SU-DHL-6 (cell line): ENCODE measurements around the gene ANKK1.

ENCODE experiments used
- H2AFZ ChIP-seq: fragments of 200-600 bp; sonication (generic); 2 replicates; pipeline ENCODE4 v1.6.1; 2014; ENCODE audit warnings: low read depth, mild to moderate bottlenecking, moderate library complexity, mixed read lengths, antibody characterized with exemption, low read length; ENCODE audit not compliant: severe bottlenecking
- H3F3A ChIP-seq: fragments of 200-600 bp; shearing (Covaris generic); 2 replicates; pipeline ENCODE4 v1.6.0; 2016; ENCODE audit warnings: antibody characterized with exemption, mild to moderate bottlenecking; ENCODE audit not compliant: insufficient read depth
- H3K27ac ChIP-seq: fragments of 200-600 bp; sonication (generic); 2 replicates; pipeline ENCODE4 v1.5.1; 2016; ENCODE audit warnings: low read depth, mild to moderate bottlenecking, low read length, moderate library complexity, mixed read lengths
- H3K27me3 ChIP-seq: fragments of 200-600 bp; sonication (generic), shearing (Covaris generic); 2 replicates; pipeline ENCODE4 v1.6.0; 2014; ENCODE audit warnings: mild to moderate bottlenecking, low read length
- H3K36me3 ChIP-seq: fragments of 200-600 bp; sonication (generic); 2 replicates; pipeline ENCODE4 v1.6.1; 2014; ENCODE audit warnings: mild to moderate bottlenecking, low read length, mixed read lengths
- H3K4me2 ChIP-seq: fragments of 300-600, 200-600 bp; shearing (Covaris generic), sonication (generic); 2 replicates; pipeline ENCODE4 v1.6.0; 2014; ENCODE audit warnings: low read length, low read depth, mild to moderate bottlenecking; ENCODE audit not compliant: poor library complexity, severe bottlenecking
- H3K4me3 ChIP-seq: fragments of 200-600 bp; sonication (generic); 2 replicates; pipeline ENCODE4 v1.5.1; 2014; ENCODE audit warnings: antibody characterized with exemption, low read length, mild to moderate bottlenecking, mixed read lengths; ENCODE audit not compliant: insufficient read depth, poor library complexity, severe bottlenecking
- H3K79me2 ChIP-seq: fragments of 200-600 bp; sonication (generic); 2 replicates; pipeline ENCODE4 v1.6.1; 2014; ENCODE audit warnings: mild to moderate bottlenecking, low read length, moderate library complexity; ENCODE audit not compliant: insufficient read depth
- H3K9ac ChIP-seq: fragments of 200-600 bp; sonication (generic); 2 replicates; pipeline ENCODE4 v1.7.0; 2014; ENCODE audit warnings: mild to moderate bottlenecking, low read length
- H3K9me2 ChIP-seq: fragments of 200-600 bp; sonication (generic); replicated peaks from 2 replicates; pipeline ENCODE4 v1.6.1; 2014; ENCODE audit warnings: low read length; ENCODE audit not compliant: insufficient read depth
- H3K9me3 ChIP-seq: fragments of 200-600 bp; sonication (generic); 2 replicates; pipeline ENCODE4 v1.6.1; 2014; ENCODE audit warnings: low read length, mixed read lengths; ENCODE audit not compliant: insufficient read depth
- H4K20me1 ChIP-seq: fragments of 200-600 bp; sonication (generic); 2 replicates; pipeline ENCODE4 v1.6.1; 2014; ENCODE audit warnings: low read depth, mild to moderate bottlenecking, antibody characterized with exemption, low read length, moderate library complexity, mixed read lengths
- EZH2phosphoT487 ChIP-seq: fragments of 200-600 bp; sonication (generic), shearing (Covaris generic); conservative IDR thresholded peaks from 2 replicates; pipeline ENCODE4 v1.6.1; 2018; ENCODE audit warnings: mild to moderate bottlenecking, antibody characterized with exemption, low read length, moderate library complexity, mixed read lengths
- TF ChIP-seq, protein P1 (sequence below): fragments of 200-600 bp; sonication (generic); IDR thresholded peaks from one replicate; pipeline ENCODE4 v1.5.1; 2017; ENCODE audit warnings: antibody characterized with exemption, mild to moderate bottlenecking, low read length, moderate library complexity; ENCODE audit not compliant: insufficient read depth, poor library complexity, severe bottlenecking

ANKK1 gene

DNA sequence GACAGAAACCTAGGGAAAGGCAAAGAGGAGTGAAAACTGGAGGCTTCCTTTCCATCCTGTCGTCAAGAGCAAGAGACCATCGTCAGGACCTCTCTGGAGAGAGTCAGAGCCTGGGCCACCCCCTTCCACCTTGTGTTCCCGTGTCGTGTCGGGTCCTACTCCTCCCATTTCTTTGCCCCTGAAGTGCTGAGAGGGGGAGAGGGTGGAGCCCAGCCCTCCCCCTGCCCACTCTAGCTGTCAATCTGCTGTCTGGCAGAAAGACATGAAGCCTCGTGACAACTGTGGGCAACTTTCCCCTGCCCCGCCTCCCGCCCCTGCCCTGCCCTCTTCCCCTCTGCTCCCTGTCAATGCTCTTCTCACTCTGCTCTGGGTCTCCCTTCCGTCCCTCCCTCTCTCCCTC is 20.6 kb downstream of the ANKK1 start:
- TF ChIP-seq, protein P1, sequence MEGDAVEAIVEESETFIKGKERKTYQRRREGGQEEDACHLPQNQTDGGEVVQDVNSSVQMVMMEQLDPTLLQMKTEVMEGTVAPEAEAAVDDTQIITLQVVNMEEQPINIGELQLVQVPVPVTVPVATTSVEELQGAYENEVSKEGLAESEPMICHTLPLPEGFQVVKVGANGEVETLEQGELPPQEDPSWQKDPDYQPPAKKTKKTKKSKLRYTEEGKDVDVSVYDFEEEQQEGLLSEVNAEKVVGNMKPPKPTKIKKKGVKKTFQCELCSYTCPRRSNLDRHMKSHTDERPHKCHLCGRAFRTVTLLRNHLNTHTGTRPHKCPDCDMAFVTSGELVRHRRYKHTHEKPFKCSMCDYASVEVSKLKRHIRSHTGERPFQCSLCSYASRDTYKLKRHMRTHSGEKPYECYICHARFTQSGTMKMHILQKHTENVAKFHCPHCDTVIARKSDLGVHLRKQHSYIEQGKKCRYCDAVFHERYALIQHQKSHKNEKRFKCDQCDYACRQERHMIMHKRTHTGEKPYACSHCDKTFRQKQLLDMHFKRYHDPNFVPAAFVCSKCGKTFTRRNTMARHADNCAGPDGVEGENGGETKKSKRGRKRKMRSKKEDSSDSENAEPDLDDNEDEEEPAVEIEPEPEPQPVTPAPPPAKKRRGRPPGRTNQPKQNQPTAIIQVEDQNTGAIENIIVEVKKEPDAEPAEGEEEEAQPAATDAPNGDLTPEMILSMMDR, result no peak
- no peak for TF ChIP-seq EZH2phosphoT487
- H3F3A ChIP-seq, result no peaks in the 10 kb centered on the region
- H3K9me3 ChIP-seq, result no peaks in the 10 kb centered on the region
- no peaks in the 10 kb centered on the region for H3K79me2 ChIP-seq
- no peak overlapping the region for H3K4me3 ChIP-seq
- H4K20me1 ChIP-seq, result no peaks in the 10 kb centered on the region
- no peak overlapping the region for H2AFZ ChIP-seq
- H3K27me3 ChIP-seq, result no peaks in the 10 kb centered on the region
- no peak overlapping the region for H3K4me2 ChIP-seq
- H3K27ac ChIP-seq, result no peak overlapping the region
- no peaks in the 10 kb centered on the region for H3K9me2 ChIP-seq
- no peak overlapping the region for H3K9ac ChIP-seq
- no peaks in the 10 kb centered on the region for H3K36me3 ChIP-seq

DNA sequence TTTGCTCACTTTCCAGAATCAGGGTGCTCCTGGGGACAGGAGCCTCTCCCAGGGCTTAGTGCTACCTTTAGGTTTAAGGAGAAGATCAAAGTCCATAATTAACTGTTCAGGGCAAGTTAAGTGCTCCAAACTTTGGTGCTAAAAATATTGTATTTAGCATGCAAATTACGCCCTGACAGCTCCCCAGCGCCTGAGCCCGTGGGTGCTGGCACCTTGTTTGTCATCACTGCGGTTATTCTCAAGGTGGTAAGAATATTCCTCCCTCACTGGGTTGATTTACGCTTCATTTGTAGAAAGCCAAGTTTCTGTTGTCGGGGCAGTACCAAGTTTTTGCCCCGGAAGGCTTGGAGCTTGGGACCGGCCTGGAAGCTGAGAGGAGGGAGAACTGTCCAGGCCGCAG is 21.3 kb downstream of the ANKK1 start:
- H3K27me3 ChIP-seq, result no peaks in the 10 kb centered on the region

GRCh38 chr11:113409526-113409925 is 21.9 kb downstream of the ANKK1 start:
- no peak overlapping the region for H2AFZ ChIP-seq
- no peaks in the 10 kb centered on the region for H3K79me2 ChIP-seq
- no peak overlapping the region for H3K4me3 ChIP-seq
- H3K9me3 ChIP-seq, result no peaks in the 10 kb centered on the region
- no peak overlapping the region for H3K9ac ChIP-seq
- H3K4me2 ChIP-seq, result no peak overlapping the region
- no peaks in the 10 kb centered on the region for H3F3A ChIP-seq
- no peaks in the 10 kb centered on the region for H3K36me3 ChIP-seq
- no peak for TF ChIP-seq EZH2phosphoT487
- TF ChIP-seq, protein P1, result no peak
- H3K9me2 ChIP-seq, result no peaks in the 10 kb centered on the region
- H3K27ac ChIP-seq, result no peak overlapping the region
- H3K27me3 ChIP-seq, result no peaks in the 10 kb centered on the region
- H4K20me1 ChIP-seq, result no peaks in the 10 kb centered on the region

More for the DNA sequence above, 21.3 kb downstream of the ANKK1 start:
- H3K36me3 ChIP-seq, result no peaks in the 10 kb centered on the region
- no peaks in the 10 kb centered on the region for H4K20me1 ChIP-seq
- H3F3A ChIP-seq, result no peaks in the 10 kb centered on the region
- no peaks in the 10 kb centered on the region for H3K9me2 ChIP-seq
- H3K9me3 ChIP-seq, result no peaks in the 10 kb centered on the region
- no peak overlapping the region for H3K27ac ChIP-seq
- H2AFZ ChIP-seq, result no peak overlapping the region
- no peak overlapping the region for H3K4me3 ChIP-seq
- TF ChIP-seq, protein P1, result no peak
- TF ChIP-seq EZH2phosphoT487, result no peak
- H3K79me2 ChIP-seq, result no peaks in the 10 kb centered on the region
- no peak overlapping the region for H3K9ac ChIP-seq
- no peak overlapping the region for H3K4me2 ChIP-seq
